Body of pancreas (tissue), 4 donors: ENCODE measurements around the gene CYP1A2. TPM values are rescaled to one million over a fixed set of nuclear protein-coding genes. Genes with fewer than 3 reads are reported as not detected.
"Not testable (repeated sequence)": the region's sequence is repeated elsewhere in the genome, so short reads cannot be mapped to it uniquely, and the experiment has no call there.

Experiments used
- ATAC-seq: fragments of 150-250 bp; one replicate; pipeline ENCODE4 v1.9.1; 2016
- DNase-seq, 4 donors: peaks; one replicate each; pipeline ENCODE4 v3.0.0-alpha.2; 2019
- H3K27ac ChIP-seq, 4 donors: fragments of 200-600 bp; sonication (generic); 1 replicate in 3 of 4; 2 replicates in 1 of 4; pipeline versions ENCODE4 v1.5.1 to v1.6.1; 2016 to 2019; ENCODE audit warnings: mild to moderate bottlenecking in 1 of 4, mixed read lengths in 1 of 4, moderate library complexity in 1 of 4
- H3K27me3 ChIP-seq, 2 donors: fragments of 200-600 bp; sonication (generic); one replicate each; pipeline ENCODE4 v1.6.0; 2016; ENCODE audit warnings: mild to moderate bottlenecking in 1 of 2
- H3K36me3 ChIP-seq, 2 donors: fragments of 200-600 bp; sonication (generic); replicated peaks in 1 of 2; 2 replicates each; pipeline ENCODE4 v1.5.1; 2016; ENCODE audit warnings: low read depth in 2 of 2; ENCODE audit not compliant: insufficient read depth in 1 of 2
- H3K4me1 ChIP-seq: fragments of 200-600 bp; sonication (generic); one replicate; pipeline ENCODE4 v1.6.0; 2016
- H3K4me3 ChIP-seq, 2 donors: fragments of 200-600 bp; sonication (generic); 1 replicate in 1 of 2; 2 replicates in 1 of 2; pipeline ENCODE4 v1.5.1; 2016 to 2019
- H3K9me3 ChIP-seq, 3 donors: fragments of 200-600 bp; sonication (generic); 1 replicate in 2 of 3; 2 replicates in 1 of 3; pipeline ENCODE4 v1.5.1; 2016
- CTCF ChIP-seq, 7 experiments: fragments of 450-650 bp in 4 of 7; fragments of 200-600 bp in 3 of 7; sonication (generic) in 3 of 7; IDR thresholded peaks; one replicate each; pipeline ENCODE4 v1.5.1; 2016 to 2019; ENCODE audit warnings: antibody characterized with exemption in 7 of 7
- POLR2A ChIP-seq, 3 donors: fragments of 450-650 bp; IDR thresholded peaks; one replicate each; pipeline ENCODE4 v1.6.1; 2016; ENCODE audit warnings: antibody characterized with exemption in 3 of 3, mild to moderate bottlenecking in 2 of 3
- WGBS, 2 donors: methylation state at CpG; one replicate each; pipeline ENCODE4 v1.1.5; 2017; 5-methylcytosine and 5-hydroxymethylcytosine counted together
- intact Hi-C: fragments of 100-400 bp; cut with DNase I; formaldehyde crosslinking; loops from one replicate; pipeline ENCODE4 v1.15.1; 2023
- total RNA-seq, 2 donors: library from RNA; depleted of rRNA; stranded (reverse); fragments of >200 nt; gene quantifications; one replicate each; pipeline ENCODE4 v1.1.0, GENCODE V29; 2016

Gene CYP1A2
- total RNA-seq, 2 donors from 2014 or later: not detected

- H3K4me1 ChIP-seq: peaks cover 50% of the 10 kb centered on the region
- H3K9me3 ChIP-seq: no peaks in the 10 kb centered on the region
- intact Hi-C loops: no loop called here
- TF ChIP-seq POLR2A (IDR thresholded peaks at IDR 0.05) (no peak), CTCF (IDR thresholded peaks at IDR 0.05) (no peak)
- no peak overlapping the region for H3K27ac ChIP-seq
- DNase-seq: no peak
- no peaks in the 10 kb centered on the region for H3K27me3 ChIP-seq
- H3K36me3 ChIP-seq: no peaks in the 10 kb centered on the region
- 72 to 81% methylated on average over 6 to 8 of the region's 8 CpGs for WGBS, 2 donors
- no peak overlapping the region for H3K4me3 ChIP-seq
- no peak for ATAC-seq
Observed at GRCh38 chr15:74784426-74785193, 36.0 kb downstream of the CYP1A2 start.

- intact Hi-C loops: no loop called here
- DNase-seq: no peak
- TF ChIP-seq POLR2A (IDR thresholded peaks at IDR 0.05) (no peak), CTCF (IDR thresholded peaks at IDR 0.05) (no peak)
Observed at GRCh38 chr15:74785194-74786032, 36.8 kb downstream of the CYP1A2 start.

GRCh38 chr15:74786081-74786480 is 37.4 kb downstream of the CYP1A2 start:
- H3K27me3 ChIP-seq, H3K36me3 ChIP-seq, H3K4me3 ChIP-seq, H3K9me3 ChIP-seq, intact Hi-C loops, ATAC-seq, DNase-seq: not testable (repeated sequence)
- Histone ChIP-seq H3K27ac (peak overlapping the region in 1 of 4 donors; percentile 70), H3K4me1 (peaks cover 46% of the 10 kb centered on the region)
- 86 to 87% methylated on average over 10 to 11 of the region's 12 CpGs for WGBS, 2 donors

More at GRCh38 chr15:74785194-74786032, 36.8 kb downstream of the CYP1A2 start:
- H3K4me1 ChIP-seq: peaks cover 52% of the 10 kb centered on the region
- 78 to 82% methylated on average over 11 to 13 of the region's 13 CpGs for WGBS, 2 donors
- no peaks in the 10 kb centered on the region for H3K9me3 ChIP-seq
- H3K27me3 ChIP-seq: no peaks in the 10 kb centered on the region
- no peaks in the 10 kb centered on the region for H3K36me3 ChIP-seq
- H3K4me3 ChIP-seq: no peak overlapping the region
- no peak for ATAC-seq
- H3K27ac ChIP-seq: no peak overlapping the region

- no peak overlapping the region for H3K4me3 ChIP-seq
- TF ChIP-seq POLR2A (IDR thresholded peaks at IDR 0.05): no peak
- no peak for TF ChIP-seq CTCF (IDR thresholded peaks at IDR 0.05)
- no peaks in the 10 kb centered on the region for H3K36me3 ChIP-seq
- no peaks in the 10 kb centered on the region for H3K27me3 ChIP-seq
- ATAC-seq (no peak), DNase-seq (no peak)
- intact Hi-C loops: no loop called here
- H3K4me1 ChIP-seq: peaks cover 40% of the 10 kb centered on the region
- WGBS, 2 donors: 70 to 88% methylated on average over 6 to 7 of the region's 7 CpGs
- H3K9me3 ChIP-seq: no peaks in the 10 kb centered on the region
- peak overlapping the region in 2 of 4 donors; percentile 13 to 70 for H3K27ac ChIP-seq
Observed at GRCh38 chr15:74786551-74787165, 38.0 kb downstream of the CYP1A2 start.
